Measurements from ENCODE around the gene ZNF777. TPM values are rescaled to one million over a fixed set of nuclear protein-coding genes. Genes with fewer than 3 reads are reported as not detected.
"Not testable (repeated sequence)": the region's sequence is repeated elsewhere in the genome, so short reads cannot be mapped to it uniquely, and the experiment has no call there.

The ZNF777 gene
- total RNA-seq, 2 donors from 2014 or later: 6.0 to 8.4 TPM

DNA sequence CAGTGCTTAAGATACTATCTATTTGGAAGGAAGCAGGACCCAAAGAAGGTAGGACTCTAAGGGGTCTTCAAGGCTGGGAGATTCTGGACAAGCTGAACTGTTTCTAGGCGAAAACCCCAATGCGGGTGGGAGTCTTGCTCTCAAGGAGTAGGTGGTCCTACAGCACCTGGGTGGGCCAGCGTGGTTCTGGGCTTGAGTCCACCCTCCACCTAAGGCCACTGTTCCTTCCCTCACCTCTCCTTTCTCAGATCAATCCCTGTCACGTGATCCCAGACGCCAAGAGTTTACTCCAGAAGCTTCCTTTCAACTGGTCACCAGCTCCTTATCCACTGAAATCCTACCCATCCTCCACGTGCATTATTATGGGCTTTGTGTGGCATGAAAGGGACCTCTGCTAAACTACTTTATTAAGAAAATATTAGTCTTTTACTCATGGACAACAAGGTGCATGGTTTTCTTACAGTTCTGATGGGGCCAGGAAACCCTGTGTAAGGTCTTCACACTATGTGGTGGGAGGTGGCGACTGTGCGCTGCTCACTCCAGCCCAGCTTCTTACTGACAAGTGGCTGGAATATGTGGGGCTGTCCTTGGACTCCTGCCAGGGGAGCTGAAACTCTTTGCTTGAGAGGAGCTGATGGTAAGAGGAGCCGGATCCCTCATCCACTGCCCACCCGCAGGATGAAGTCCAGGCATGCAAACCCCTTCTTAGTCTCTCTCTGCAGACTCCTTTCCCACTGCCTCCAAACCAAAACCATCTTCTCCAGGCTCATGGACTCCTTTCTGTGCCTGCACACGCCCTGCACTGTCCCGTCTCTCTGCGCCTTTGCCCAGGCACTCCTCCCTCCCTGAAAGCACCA is 35.2 kb upstream of the ZNF777 start:
- H3K36me3 ChIP-seq: peaks cover 30% of the 10 kb centered on the region
- peak; percentile 92 for DNase-seq (ENCODE audit: low spot score)
- no peaks in the 10 kb centered on the region for H3K9me3 ChIP-seq
- TF ChIP-seq, protein P1, sequence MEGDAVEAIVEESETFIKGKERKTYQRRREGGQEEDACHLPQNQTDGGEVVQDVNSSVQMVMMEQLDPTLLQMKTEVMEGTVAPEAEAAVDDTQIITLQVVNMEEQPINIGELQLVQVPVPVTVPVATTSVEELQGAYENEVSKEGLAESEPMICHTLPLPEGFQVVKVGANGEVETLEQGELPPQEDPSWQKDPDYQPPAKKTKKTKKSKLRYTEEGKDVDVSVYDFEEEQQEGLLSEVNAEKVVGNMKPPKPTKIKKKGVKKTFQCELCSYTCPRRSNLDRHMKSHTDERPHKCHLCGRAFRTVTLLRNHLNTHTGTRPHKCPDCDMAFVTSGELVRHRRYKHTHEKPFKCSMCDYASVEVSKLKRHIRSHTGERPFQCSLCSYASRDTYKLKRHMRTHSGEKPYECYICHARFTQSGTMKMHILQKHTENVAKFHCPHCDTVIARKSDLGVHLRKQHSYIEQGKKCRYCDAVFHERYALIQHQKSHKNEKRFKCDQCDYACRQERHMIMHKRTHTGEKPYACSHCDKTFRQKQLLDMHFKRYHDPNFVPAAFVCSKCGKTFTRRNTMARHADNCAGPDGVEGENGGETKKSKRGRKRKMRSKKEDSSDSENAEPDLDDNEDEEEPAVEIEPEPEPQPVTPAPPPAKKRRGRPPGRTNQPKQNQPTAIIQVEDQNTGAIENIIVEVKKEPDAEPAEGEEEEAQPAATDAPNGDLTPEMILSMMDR (IDR thresholded peaks at IDR 0.05): no peak
- H3K27me3 ChIP-seq: no peaks in the 10 kb centered on the region
- H3K4me1 ChIP-seq: peaks cover 0 to 24% of the 10 kb centered on the region in 2 donors
- H3K27ac ChIP-seq: peak overlapping the region; percentile 75 to 81
- peak overlapping the region; percentile 72 to 78 for H3K4me3 ChIP-seq

DNA sequence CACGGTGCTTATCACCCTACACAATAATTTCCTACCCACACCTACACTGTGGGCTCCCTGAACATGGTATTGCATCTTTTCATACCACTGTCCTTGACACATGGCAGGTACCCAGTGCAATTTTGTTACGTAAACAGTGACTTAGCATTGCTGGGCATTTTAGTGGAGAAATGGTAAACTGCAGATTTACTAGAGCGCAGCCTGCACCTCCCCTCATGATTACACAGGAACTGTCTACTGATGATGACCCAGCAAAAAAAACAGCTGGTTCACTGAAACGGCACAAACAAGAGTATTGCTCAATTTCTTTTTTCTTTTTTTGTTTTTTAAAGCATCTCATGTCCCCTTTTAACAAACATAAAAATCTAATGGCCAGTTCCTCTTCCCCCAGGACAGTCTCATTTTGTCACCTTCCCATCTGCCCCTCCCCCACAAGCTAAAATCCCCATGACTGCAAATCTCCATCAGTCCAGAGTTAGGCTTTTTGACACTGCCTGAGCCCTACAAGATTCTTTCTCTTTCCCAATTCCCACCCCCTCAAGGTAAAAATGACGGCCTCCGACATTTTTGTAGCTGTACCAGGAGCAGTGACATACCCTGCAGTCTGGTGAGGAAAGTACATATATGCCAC is 34.0 kb upstream of the ZNF777 start:
- H3K4me3 ChIP-seq: no peak overlapping the region
- no peak for DNase-seq (ENCODE audit: low spot score)
- H3K4me1 ChIP-seq: peaks cover 0 to 24% of the 10 kb centered on the region in 2 donors
- H3K36me3 ChIP-seq: peaks cover 39% of the 10 kb centered on the region
- no peaks in the 10 kb centered on the region for H3K9me3 ChIP-seq
- no peaks in the 10 kb centered on the region for H3K27me3 ChIP-seq
- H3K27ac ChIP-seq: peak overlapping the region in 1 of 2 donors; percentile 4
- TF ChIP-seq, protein P1 (IDR thresholded peaks at IDR 0.05): no peak

DNA sequence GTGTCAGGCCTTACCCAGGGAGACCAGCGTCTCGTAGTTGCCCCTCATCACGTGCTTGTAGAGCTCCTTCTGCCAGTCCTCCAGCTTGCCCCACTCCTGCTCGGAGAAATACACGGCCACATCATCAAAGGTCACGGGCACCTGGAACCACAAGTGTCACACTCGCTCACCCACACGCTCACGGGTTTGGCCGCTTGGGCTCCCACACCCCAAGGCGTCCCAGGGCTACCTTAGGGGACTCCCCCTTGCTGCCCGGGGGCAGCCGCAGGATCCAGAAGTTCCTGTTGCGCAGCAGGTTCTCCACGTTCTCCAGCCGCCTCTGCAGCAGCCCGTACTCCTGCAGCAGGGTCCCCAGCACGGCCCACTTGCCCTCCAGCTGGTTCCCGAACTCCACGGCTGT is 33.1 kb upstream of the ZNF777 start:
- H3K9me3 ChIP-seq; H3K4me3 ChIP-seq; H3K27ac ChIP-seq; H3K27me3 ChIP-seq; DNase-seq (ENCODE audit: low spot score): not testable (repeated sequence)
- Histone ChIP-seq H3K4me1 (peaks cover 0 to 24% of the 10 kb centered on the region in 2 donors), H3K36me3 (peaks cover 46% of the 10 kb centered on the region)

DNA sequence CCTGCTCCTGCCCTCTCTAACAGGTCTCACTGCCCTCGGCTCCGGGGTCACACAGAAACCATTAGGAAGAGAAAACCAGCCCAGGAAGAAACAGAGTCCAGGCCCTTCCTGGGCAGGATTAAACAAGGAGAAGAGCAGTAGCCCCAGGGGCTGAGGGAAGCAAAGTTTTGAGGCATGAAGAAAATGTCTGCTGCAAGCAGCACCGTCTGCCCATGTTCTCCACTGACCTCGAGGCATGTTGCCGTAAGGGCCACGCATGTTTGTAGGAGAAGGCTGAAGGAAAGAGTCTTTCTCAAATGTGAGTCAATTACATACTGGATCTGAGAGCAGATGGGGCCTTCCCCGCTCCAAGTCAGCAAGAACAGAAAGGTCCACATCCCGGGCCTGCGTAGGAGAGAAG is 32.5 kb upstream of the ZNF777 start:
- Histone ChIP-seq H3K4me3 (no peak overlapping the region), H3K27ac (no peak overlapping the region), H3K9me3 (no peaks in the 10 kb centered on the region), H3K36me3 (peaks cover 48% of the 10 kb centered on the region), H3K4me1 (peaks cover 0 to 24% of the 10 kb centered on the region in 2 donors), H3K27me3 (no peaks in the 10 kb centered on the region)
- TF ChIP-seq, protein P1 (IDR thresholded peaks at IDR 0.05): no peak
- DNase-seq (ENCODE audit: low spot score): no peak

DNA sequence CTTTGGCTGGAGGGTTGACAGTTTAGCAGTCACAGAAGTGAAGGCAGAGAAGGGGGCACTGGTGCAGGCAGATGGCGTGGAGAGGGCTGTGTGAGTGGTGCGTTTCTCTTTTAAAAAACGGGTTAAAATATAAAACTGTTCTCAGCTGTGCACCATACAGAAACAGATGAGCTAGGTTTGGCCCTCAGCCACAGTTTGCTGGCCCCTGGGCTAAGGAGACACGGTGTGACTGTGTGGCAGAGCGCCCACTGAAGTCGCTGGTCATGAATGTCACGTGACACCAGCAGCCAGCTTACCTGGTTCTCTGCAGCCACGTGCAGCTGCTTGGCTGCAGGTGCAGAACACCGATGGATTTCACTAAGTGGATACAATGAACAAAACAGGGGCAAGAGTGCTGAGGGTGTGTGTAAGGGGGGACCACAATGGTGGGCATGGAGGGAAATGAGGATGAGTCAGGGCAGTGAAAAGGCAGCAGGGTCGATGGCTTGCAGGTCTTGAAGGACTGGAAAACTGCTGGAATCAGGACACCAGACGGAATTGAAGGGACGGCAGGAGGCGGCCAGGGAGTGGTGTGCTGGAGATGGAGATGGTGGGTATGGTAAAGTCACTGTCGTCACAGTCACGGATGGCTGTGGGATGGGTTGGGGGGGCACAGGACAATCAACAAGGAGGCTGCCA is 29.4 kb upstream of the ZNF777 start:
- Histone ChIP-seq H3K9me3 (no peaks in the 10 kb centered on the region), H3K27ac (no peak overlapping the region), H3K36me3 (peaks cover 73% of the 10 kb centered on the region), H3K4me1 (peaks cover 0 to 6% of the 10 kb centered on the region in 2 donors), H3K4me3 (no peak overlapping the region), H3K27me3 (no peaks in the 10 kb centered on the region)
- no peak for DNase-seq (ENCODE audit: low spot score)
- TF ChIP-seq, protein P1 (IDR thresholded peaks at IDR 0.05): no peak

All from right atrium auricular region (tissue), 2 donors.